A549 (cell line): Measurements from ENCODE around the gene RGS5.

Experiments
- CTCF ChIP-seq: fragments of >200 bp; sonication (Bioruptor Twin); formaldehyde crosslinking; IDR thresholded peaks from 3 replicates; pipeline ENCODE4 v1.5.1; 2016
- ELK1 ChIP-seq: fragments of 150-350 bp; IDR thresholded peaks from 2 replicates; pipeline ENCODE4 v1.6.1; 2014; ENCODE audit warnings: low read depth, mild to moderate bottlenecking, low read length
- JUN ChIP-seq, 2 experiments: fragments of >200 bp; sonication (Bioruptor Twin); formaldehyde crosslinking; IDR thresholded peaks; 2 replicates in 1 of 2; 3 replicates in 1 of 2; pipeline ENCODE4 v1.6.1; 2016 to 2017
- MAX ChIP-seq: IDR thresholded peaks from 2 replicates; pipeline ENCODE4 v1.6.1; 2012

GRCh38 chr1:163144418-163144817 is 58.3 kb downstream of the RGS5 start:
- TF ChIP-seq ELK1, result no peak
- no peak for TF ChIP-seq CTCF
- TF ChIP-seq JUN (IDR thresholded peaks at IDR 0.05), result no peak
- TF ChIP-seq MAX, result no peak
